ENCODE data around the gene MAP7. TPM values are rescaled to one million over a fixed set of nuclear protein-coding genes. Genes with fewer than 3 reads are reported as not detected.

MAP7 gene
- total RNA-seq, 4 donors from 2014 or later, result 4.6 to 9.7 (median 6.0) TPM

- no peak for TF ChIP-seq CTCF (IDR thresholded peaks at IDR 0.05; ENCODE audit: low read depth)
Observed at GRCh38 chr6:136365776-136366354, 184.4 kb downstream of the MAP7 start.

DNA sequence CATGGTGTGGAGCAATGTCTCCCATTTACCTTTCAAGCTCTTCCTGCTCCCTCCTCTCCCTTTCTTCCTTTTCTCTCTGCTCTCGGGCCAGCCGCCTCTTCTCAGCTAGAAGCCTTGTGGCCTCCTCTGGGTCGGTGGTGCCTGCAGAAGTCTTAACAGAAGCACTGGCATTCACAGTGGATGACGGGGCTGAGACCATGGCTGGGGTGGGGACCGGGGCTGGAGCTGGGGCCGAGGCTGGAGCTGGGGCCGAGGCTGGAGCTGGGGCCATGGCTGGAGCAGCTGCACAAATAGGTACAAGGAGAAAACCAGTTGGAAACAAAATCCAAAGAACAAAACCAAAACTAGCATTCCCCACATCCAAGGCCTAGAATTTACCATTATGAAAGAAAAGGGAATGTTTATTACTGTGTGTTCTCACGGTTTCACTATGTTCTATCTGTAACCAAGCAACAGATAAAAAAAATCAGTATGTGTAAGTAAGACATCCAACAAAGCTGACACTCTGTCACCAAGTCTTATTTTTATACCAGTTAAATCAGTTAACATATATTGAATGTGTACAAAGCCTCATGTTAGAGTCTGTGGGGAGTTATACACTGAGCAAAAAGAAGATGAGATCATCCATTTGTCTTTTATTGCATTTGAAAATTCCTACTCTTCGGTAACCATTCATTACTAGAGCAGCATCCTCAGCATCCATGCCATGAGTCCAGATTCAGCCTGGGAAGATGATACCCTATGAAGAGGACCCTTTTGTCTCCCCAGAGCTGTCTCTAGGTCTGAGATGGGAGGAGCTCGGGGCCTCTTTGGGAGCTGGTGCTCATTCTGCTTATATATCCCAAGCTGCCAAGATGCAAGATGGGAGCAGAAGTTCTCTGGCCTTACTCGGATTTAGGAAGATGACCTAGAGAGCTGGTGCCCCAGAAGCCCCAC is 187.5 kb downstream of the MAP7 start:
- no peak for TF ChIP-seq CTCF (IDR thresholded peaks at IDR 0.05; ENCODE audit: low read depth)

DNA sequence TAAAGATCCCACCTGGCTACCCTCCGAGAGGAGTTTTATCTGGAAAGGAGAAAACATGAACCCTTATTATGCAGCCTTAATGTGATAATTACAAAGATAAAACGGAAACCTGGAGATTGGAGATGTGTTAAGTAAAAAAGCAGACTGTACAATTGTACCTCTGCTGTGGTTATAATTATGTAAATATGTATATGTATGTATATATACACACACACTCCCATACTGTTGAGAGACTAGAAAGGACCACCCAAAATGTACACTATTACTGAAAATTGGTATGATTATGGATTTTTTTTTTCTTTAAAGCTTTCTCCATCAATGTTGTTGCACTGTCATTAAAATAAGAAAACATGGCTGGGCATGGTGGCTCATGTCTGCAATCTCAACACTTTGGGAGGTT is 188.4 kb downstream of the MAP7 start:
- TF ChIP-seq CTCF (IDR thresholded peaks at IDR 0.05; ENCODE audit: low read depth), result no peak

GRCh38 chr6:136360783-136361182 is 189.4 kb downstream of the MAP7 start:
- no peak for TF ChIP-seq CTCF (IDR thresholded peaks at IDR 0.05; ENCODE audit: low read depth)

GRCh38 chr6:136359851-136360250 is 190.4 kb downstream of the MAP7 start:
- TF ChIP-seq CTCF (IDR thresholded peaks at IDR 0.05; ENCODE audit: low read depth), result no peak

DNA sequence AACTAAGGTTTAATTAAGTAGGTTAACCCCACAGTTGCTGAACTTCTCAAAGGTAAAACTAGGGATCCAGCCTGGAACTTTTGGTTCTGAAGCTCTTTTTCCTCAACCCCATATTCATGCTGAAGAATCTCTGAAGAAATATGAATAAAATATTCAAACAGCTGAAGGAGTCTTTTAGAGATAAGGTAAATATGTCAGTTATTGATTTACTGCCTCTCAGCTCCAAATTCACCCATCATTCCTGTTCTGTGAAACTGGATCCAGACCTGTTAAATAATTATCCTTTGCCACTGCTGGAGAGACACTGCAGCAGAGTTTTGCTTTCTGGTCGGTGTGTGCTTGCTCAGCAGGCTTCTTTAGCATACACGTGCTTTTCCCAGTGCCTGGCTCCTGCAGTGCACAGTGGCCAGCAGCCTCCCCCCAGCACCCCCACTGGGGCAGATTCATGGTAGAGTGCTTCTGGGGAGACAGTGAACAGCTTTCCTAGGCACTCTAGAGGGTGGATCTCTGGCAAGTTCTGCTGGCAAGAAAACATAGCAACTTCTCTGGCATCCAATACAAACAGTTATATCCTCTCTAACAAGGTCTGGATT is 198.6 kb downstream of the MAP7 start:
- no peak for TF ChIP-seq CTCF (IDR thresholded peaks at IDR 0.05; ENCODE audit: low read depth)

DNA sequence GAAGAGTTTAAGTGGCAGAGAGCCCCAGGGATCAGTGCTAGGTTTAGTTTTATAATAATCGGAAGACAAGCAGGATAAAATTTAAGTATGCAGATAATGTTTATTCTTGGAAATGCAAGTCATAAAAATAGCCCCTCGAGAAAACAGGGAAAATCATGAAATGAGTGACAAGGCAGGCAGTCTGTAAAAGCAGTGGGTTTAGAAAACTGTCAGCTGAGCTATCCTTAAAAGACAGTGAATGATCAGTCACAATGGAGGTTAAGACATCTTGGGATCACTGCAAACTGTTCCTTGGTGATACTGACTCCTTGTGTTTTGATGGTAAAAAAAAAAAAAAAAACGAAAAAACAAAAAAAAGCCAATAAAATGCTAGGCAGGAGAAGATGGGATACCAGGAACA is 199.3 kb downstream of the MAP7 start:
- TF ChIP-seq CTCF (IDR thresholded peaks at IDR 0.05; ENCODE audit: low read depth), result no peak

Measured in subcutaneous adipose tissue (tissue), 4 donors.